SK-N-SH (cell line): ENCODE data around the gene DENND10. TPM values are rescaled to one million over a fixed set of nuclear protein-coding genes. Genes with fewer than 3 reads are reported as not detected.
A peak's percentile ranks its signal among the peaks of the same experiment; 100 is the strongest.

Experiments
- CTCF ChIA-PET: fragments of 300-600, 350-600 bp; formaldehyde crosslinking; extraction: SDS; loops from one replicate; lab custom pipeline; 2021; lab: Yijun Ruan, JAX
- POLR2A ChIA-PET: fragments of 350-600 bp; sonication (Branson Sonifier 250); formaldehyde crosslinking; extraction: SDS; loops from one replicate; lab custom pipeline; 2020; ENCODE audit warnings: antibody characterized with exemption, inconsistent platforms; lab: Yijun Ruan, JAX
- DNase-seq: peaks from one replicate; pipeline ENCODE4 v3.0.0; 2012
- H2AFZ ChIP-seq: fragments of 200-600 bp; sonication (generic); 2 replicates; pipeline ENCODE4 v1.8.1; 2016; ENCODE audit warnings: antibody characterized with exemption, mild to moderate bottlenecking, low read depth
- H3F3A ChIP-seq: fragments of 200-600 bp; sonication (generic); replicated peaks from 2 replicates; pipeline ENCODE3; 2016; ENCODE audit warnings: antibody characterized with exemption, mild to moderate bottlenecking; ENCODE audit not compliant: insufficient read depth
- H3K27ac ChIP-seq, 2 experiments: fragments of 200-500 bp in 1 of 2; fragments of 200-600 bp in 1 of 2; sonication (Bioruptor generic) in 1 of 2; sonication (generic), shearing (Covaris generic) in 1 of 2; 2 replicates each; pipeline versions ENCODE4 v1.5.1 to v1.6.1; 2014 to 2016; ENCODE audit warnings: low read depth in 2 of 2, inconsistent platforms in 1 of 2, low read length in 1 of 2, mild to moderate bottlenecking in 1 of 2, mixed read lengths in 1 of 2
- H3K27me3 ChIP-seq: fragments of 200-600 bp; sonication (generic), shearing (Covaris generic); 2 replicates; pipeline ENCODE4 v1.6.1; 2016; ENCODE audit warnings: mixed run types; ENCODE audit not compliant: insufficient read depth
- H3K36me3 ChIP-seq, 2 experiments: fragments of 200-500 bp in 1 of 2; fragments of 200-600 bp in 1 of 2; sonication (Bioruptor generic) in 1 of 2; sonication (generic) in 1 of 2; replicated peaks in 1 of 2; 2 replicates each; pipeline versions ENCODE3 to v1.5.1; 2014 to 2016; ENCODE audit warnings: low read length in 1 of 2, mild to moderate bottlenecking in 1 of 2; ENCODE audit not compliant: insufficient read depth in 2 of 2, control insufficient read depth in 1 of 2
- H3K4me1 ChIP-seq, 2 experiments: fragments of 200-500 bp in 1 of 2; fragments of 200-600 bp in 1 of 2; sonication (Bioruptor generic) in 1 of 2; sonication (generic), shearing (Covaris generic) in 1 of 2; 2 replicates each; pipeline versions ENCODE4 v1.5.1 to v1.6.1; 2014 to 2016; ENCODE audit warnings: low read depth in 1 of 2, low read length in 1 of 2, mixed run types in 1 of 2; ENCODE audit not compliant: insufficient read depth in 2 of 2, control insufficient read depth in 1 of 2
- H3K4me2 ChIP-seq: fragments of 200-600 bp; sonication (generic), shearing (Covaris generic); 2 replicates; pipeline ENCODE4 v1.6.1; 2017; ENCODE audit warnings: mixed run types
- H3K4me3 ChIP-seq, 2 experiments: fragments of 200-500 bp in 1 of 2; fragments of 200-600 bp in 1 of 2; sonication (Bioruptor generic) in 1 of 2; sonication (generic), shearing (Covaris generic) in 1 of 2; 2 replicates each; pipeline versions ENCODE4 v1.5.1 to v1.8.1; 2014 to 2016; ENCODE audit warnings: low read depth in 2 of 2, inconsistent platforms in 1 of 2, low read length in 1 of 2, mild to moderate bottlenecking in 1 of 2, mixed read lengths in 1 of 2, moderate library complexity in 1 of 2
- H3K79me2 ChIP-seq: fragments of 200-600 bp; sonication (generic); 2 replicates; pipeline ENCODE4 v1.8.1; 2017; ENCODE audit warnings: mild to moderate bottlenecking; ENCODE audit not compliant: insufficient read depth
- H3K9ac ChIP-seq: fragments of 200-600 bp; sonication (generic); 2 replicates; pipeline ENCODE4 v1.6.1; 2017; ENCODE audit warnings: mixed run types
- H3K9me2 ChIP-seq: fragments of 200-600 bp; sonication (generic); 2 replicates; pipeline ENCODE4 v1.6.1; 2017; ENCODE audit warnings: mixed run types
- H3K9me3 ChIP-seq: fragments of 200-600 bp; sonication (generic); 2 replicates; pipeline ENCODE4 v1.6.1; 2017; ENCODE audit warnings: mixed run types, mild to moderate bottlenecking, moderate library complexity
- H4K20me1 ChIP-seq: fragments of 200-600 bp; sonication (generic); 2 replicates; pipeline ENCODE4 v1.6.1; 2017; ENCODE audit warnings: mild to moderate bottlenecking, mixed run types; ENCODE audit not compliant: insufficient read depth
- ELF1 ChIP-seq: IDR thresholded peaks from 2 replicates; pipeline ENCODE4 v1.4.0; 2012
- EZH2phosphoT487 ChIP-seq: fragments of 200-600 bp; sonication (generic); IDR thresholded peaks from 2 replicates; pipeline ENCODE4 v1.6.1; 2017; ENCODE audit warnings: low read depth, mixed run types, mild to moderate bottlenecking, antibody characterized with exemption, moderate library complexity, borderline replicate concordance
- FOSL2 ChIP-seq: IDR thresholded peaks from 2 replicates; pipeline ENCODE4 v1.4.0; 2012; ENCODE audit warnings: low read depth, mild to moderate bottlenecking, moderate library complexity, borderline replicate concordance
- FOXJ3 ChIP-seq: sonication (generic); formaldehyde crosslinking; IDR thresholded peaks from 2 replicates; pipeline ENCODE4 v1.5.1; 2020; ENCODE audit warnings: mild to moderate bottlenecking, missing genetic modification reagents
- FOXM1 ChIP-seq: IDR thresholded peaks from 2 replicates; pipeline ENCODE4 v1.4.0; 2012; ENCODE audit warnings: low read depth, mild to moderate bottlenecking
- GABPA ChIP-seq: IDR thresholded peaks from 2 replicates; pipeline ENCODE4 v1.4.0; 2012; ENCODE audit warnings: low read depth, mild to moderate bottlenecking
- GATA2 ChIP-seq: sonication (generic); formaldehyde crosslinking; IDR thresholded peaks from 2 replicates; pipeline ENCODE4 v1.5.0; 2020; ENCODE audit warnings: mild to moderate bottlenecking, missing genetic modification reagents
- JUND ChIP-seq: IDR thresholded peaks from 2 replicates; pipeline ENCODE4 v1.4.0; 2012
- MEF2A ChIP-seq: IDR thresholded peaks from 2 replicates; pipeline ENCODE4 v1.4.0; 2012; ENCODE audit warnings: low read depth, borderline replicate concordance
- MXI1 ChIP-seq: IDR thresholded peaks from 2 replicates; pipeline ENCODE4 v1.6.1; 2012; ENCODE audit warnings: mild to moderate bottlenecking, low read depth, low read length, improper control_type of control experiment
- NRF1 ChIP-seq: IDR thresholded peaks from 2 replicates; pipeline ENCODE4 v1.6.1; 2012; ENCODE audit warnings: low read depth, mild to moderate bottlenecking, low read length
- POLR2AphosphoS5 ChIP-seq: IDR thresholded peaks from 2 replicates; pipeline ENCODE4 v1.6.1; 2012; ENCODE audit warnings: low read depth, low read length
- RFX5 ChIP-seq: IDR thresholded peaks from 2 replicates; pipeline ENCODE4 v1.6.1; 2012; ENCODE audit warnings: mild to moderate bottlenecking, improper control_type of control experiment, low read length
- SIN3A ChIP-seq: IDR thresholded peaks from 2 replicates; pipeline ENCODE4 v1.6.1; 2012; ENCODE audit warnings: low read depth, mild to moderate bottlenecking, low read length, moderate library complexity, borderline replicate concordance
- TAF1 ChIP-seq: IDR thresholded peaks from 2 replicates; pipeline ENCODE4 v1.6.1; 2012; ENCODE audit warnings: low read depth, mild to moderate bottlenecking, low read length, moderate library complexity, borderline replicate concordance
- TEAD4 ChIP-seq: IDR thresholded peaks from 2 replicates; pipeline ENCODE4 v1.4.0; 2012; ENCODE audit warnings: mild to moderate bottlenecking, borderline replicate concordance; ENCODE audit not compliant: insufficient read depth
- YY1 ChIP-seq: IDR thresholded peaks from 2 replicates; pipeline ENCODE4 v1.4.0; 2012; ENCODE audit warnings: low read depth, mild to moderate bottlenecking
- WGBS: methylation state at CpG from one replicate; pipeline ENCODE4 v1.1.6; 2017; ENCODE audit warnings: low lambda C conversion rate; 5-methylcytosine and 5-hydroxymethylcytosine counted together
- polyA plus RNA-seq, 3 experiments: library from polyadenylated mRNA; depleted of rRNA; stranded (reverse); fragments of >200 nt; gene quantifications; 2 replicates each; pipeline ENCODE4 v1.2.3, GENCODE V29; 2012
- TF ChIP-seq, protein P1 (sequence below): IDR thresholded peaks from 2 replicates; pipeline ENCODE4 v1.4.0; 2012; ENCODE audit warnings: low read depth, borderline replicate concordance
- TF ChIP-seq, protein P2 (sequence below): IDR thresholded peaks from 2 replicates; pipeline ENCODE4 v1.4.0; 2012; ENCODE audit warnings: low read depth
- TF ChIP-seq, protein P3 (sequence below): fragments of 200-600 bp; sonication (generic); IDR thresholded peaks from 2 replicates; pipeline ENCODE4 v1.6.1; 2017; ENCODE audit warnings: antibody characterized with exemption, mild to moderate bottlenecking, moderate library complexity
- TF ChIP-seq, protein P4 (sequence below): fragments of 150-350 bp; IDR thresholded peaks from 2 replicates; pipeline ENCODE4 v1.6.1; 2016; ENCODE audit warnings: mild to moderate bottlenecking, low read depth, low read length

DENND10 gene
- polyA plus RNA-seq, 1 of the 3 experiments (the other 2 are of a cell fraction): 48.4 TPM

- TF ChIP-seq FOSL2: no peak
- TF ChIP-seq SIN3A: no peak; the same call in 1 of the 2 replicates
- TF ChIP-seq NRF1: 0 out of 2 replicates have a peak, but pooled peaks have one; percentile 9
- TF ChIP-seq, protein P1, sequence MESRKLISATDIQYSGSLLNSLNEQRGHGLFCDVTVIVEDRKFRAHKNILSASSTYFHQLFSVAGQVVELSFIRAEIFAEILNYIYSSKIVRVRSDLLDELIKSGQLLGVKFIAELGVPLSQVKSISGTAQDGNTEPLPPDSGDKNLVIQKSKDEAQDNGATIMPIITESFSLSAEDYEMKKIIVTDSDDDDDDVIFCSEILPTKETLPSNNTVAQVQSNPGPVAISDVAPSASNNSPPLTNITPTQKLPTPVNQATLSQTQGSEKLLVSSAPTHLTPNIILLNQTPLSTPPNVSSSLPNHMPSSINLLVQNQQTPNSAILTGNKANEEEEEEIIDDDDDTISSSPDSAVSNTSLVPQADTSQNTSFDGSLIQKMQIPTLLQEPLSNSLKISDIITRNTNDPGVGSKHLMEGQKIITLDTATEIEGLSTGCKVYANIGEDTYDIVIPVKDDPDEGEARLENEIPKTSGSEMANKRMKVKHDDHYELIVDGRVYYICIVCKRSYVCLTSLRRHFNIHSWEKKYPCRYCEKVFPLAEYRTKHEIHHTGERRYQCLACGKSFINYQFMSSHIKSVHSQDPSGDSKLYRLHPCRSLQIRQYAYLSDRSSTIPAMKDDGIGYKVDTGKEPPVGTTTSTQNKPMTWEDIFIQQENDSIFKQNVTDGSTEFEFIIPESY: no peak
- TF ChIP-seq, protein P2, sequence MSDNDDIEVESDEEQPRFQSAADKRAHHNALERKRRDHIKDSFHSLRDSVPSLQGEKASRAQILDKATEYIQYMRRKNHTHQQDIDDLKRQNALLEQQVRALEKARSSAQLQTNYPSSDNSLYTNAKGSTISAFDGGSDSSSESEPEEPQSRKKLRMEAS: 0 out of 2 replicates have a peak, but pooled peaks have one; percentile 9
- TF ChIP-seq, protein P3, sequence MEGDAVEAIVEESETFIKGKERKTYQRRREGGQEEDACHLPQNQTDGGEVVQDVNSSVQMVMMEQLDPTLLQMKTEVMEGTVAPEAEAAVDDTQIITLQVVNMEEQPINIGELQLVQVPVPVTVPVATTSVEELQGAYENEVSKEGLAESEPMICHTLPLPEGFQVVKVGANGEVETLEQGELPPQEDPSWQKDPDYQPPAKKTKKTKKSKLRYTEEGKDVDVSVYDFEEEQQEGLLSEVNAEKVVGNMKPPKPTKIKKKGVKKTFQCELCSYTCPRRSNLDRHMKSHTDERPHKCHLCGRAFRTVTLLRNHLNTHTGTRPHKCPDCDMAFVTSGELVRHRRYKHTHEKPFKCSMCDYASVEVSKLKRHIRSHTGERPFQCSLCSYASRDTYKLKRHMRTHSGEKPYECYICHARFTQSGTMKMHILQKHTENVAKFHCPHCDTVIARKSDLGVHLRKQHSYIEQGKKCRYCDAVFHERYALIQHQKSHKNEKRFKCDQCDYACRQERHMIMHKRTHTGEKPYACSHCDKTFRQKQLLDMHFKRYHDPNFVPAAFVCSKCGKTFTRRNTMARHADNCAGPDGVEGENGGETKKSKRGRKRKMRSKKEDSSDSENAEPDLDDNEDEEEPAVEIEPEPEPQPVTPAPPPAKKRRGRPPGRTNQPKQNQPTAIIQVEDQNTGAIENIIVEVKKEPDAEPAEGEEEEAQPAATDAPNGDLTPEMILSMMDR: no peak
- TF ChIP-seq RFX5: no peak
- TF ChIP-seq POLR2AphosphoS5: peak; percentile 94
- TF ChIP-seq JUND: no peak
Measured at GRCh38 chr10:119103903-119104653, at the start of gene DENND10 (continued).

GRCh38 chr10:119055472-119055871 is 48.4 kb upstream of the DENND10 start:
- CTCF ChIA-PET: no interaction called here
- DNase-seq: no peak
- H3K27ac ChIP-seq: no peak overlapping the region
- H3K4me1 ChIP-seq: no peaks in the 10 kb centered on the region
- no peaks in the 10 kb centered on the region for H3K27me3 ChIP-seq
- H2AFZ ChIP-seq: no peak overlapping the region
- H3K4me2 ChIP-seq: no peak overlapping the region
- H3K9ac ChIP-seq: no peak overlapping the region
- no peak overlapping the region for H3K4me3 ChIP-seq
- H4K20me1 ChIP-seq: peaks cover 11% of the 10 kb centered on the region
- no peaks in the 10 kb centered on the region for H3K9me3 ChIP-seq
- peaks cover 86 to 98% of the 10 kb centered on the region in 2 experiments for H3K36me3 ChIP-seq
- H3K9me2 ChIP-seq: no peaks in the 10 kb centered on the region
- 93% methylated on average over 1 of the region's 1 CpG for WGBS
- peaks cover 10% of the 10 kb centered on the region for H3F3A ChIP-seq
- POLR2A ChIA-PET: no interaction called here
- peaks cover 88% of the 10 kb centered on the region for H3K79me2 ChIP-seq
- no peak for TF ChIP-seq TEAD4
- TF ChIP-seq TAF1: no peak
- no peak for TF ChIP-seq FOSL2
- no peak for TF ChIP-seq EZH2phosphoT487
- no peak for TF ChIP-seq GABPA
- TF ChIP-seq ELF1: no peak
- TF ChIP-seq MEF2A: no peak
- TF ChIP-seq, protein P4, sequence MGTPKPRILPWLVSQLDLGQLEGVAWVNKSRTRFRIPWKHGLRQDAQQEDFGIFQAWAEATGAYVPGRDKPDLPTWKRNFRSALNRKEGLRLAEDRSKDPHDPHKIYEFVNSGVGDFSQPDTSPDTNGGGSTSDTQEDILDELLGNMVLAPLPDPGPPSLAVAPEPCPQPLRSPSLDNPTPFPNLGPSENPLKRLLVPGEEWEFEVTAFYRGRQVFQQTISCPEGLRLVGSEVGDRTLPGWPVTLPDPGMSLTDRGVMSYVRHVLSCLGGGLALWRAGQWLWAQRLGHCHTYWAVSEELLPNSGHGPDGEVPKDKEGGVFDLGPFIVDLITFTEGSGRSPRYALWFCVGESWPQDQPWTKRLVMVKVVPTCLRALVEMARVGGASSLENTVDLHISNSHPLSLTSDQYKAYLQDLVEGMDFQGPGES: no peak
- TF ChIP-seq GATA2 (CRISPR knock-in tag): no peak
- no peak for TF ChIP-seq YY1
- no peak for TF ChIP-seq MXI1
- no peak for TF ChIP-seq FOXJ3 (CRISPR knock-in tag)
- TF ChIP-seq, protein P3: no peak
- TF ChIP-seq, protein P1: no peak
- TF ChIP-seq FOXM1: no peak
